ENCODE data around the gene SNX17.

GRCh38 chr2:27336173-27336572 lies 34.2 kb upstream of the SNX17 start:
- no peak for TF ChIP-seq CTCF (conservative IDR thresholded peaks at IDR 0.05 in 1 of 2, IDR thresholded peaks at IDR 0.05 in 1 of 2; ENCODE audit: low read depth in 1 of 2, low read length in 2 of 2)
- no peak for TF ChIP-seq EZH2 (IDR thresholded peaks at IDR 0.05; ENCODE audit: low read length, missing control alignments)
